NOMO-1 (cell line): ENCODE measurements around the gene FOXL2.

Source experiments
- DNase-seq, 2 experiments: peaks; one replicate each; lab custom pipeline; 2025; ENCODE audit not compliant: unreplicated experiment in 2 of 2; lab: John Stamatoyannopoulos, UW

FOXL2 gene

DNA sequence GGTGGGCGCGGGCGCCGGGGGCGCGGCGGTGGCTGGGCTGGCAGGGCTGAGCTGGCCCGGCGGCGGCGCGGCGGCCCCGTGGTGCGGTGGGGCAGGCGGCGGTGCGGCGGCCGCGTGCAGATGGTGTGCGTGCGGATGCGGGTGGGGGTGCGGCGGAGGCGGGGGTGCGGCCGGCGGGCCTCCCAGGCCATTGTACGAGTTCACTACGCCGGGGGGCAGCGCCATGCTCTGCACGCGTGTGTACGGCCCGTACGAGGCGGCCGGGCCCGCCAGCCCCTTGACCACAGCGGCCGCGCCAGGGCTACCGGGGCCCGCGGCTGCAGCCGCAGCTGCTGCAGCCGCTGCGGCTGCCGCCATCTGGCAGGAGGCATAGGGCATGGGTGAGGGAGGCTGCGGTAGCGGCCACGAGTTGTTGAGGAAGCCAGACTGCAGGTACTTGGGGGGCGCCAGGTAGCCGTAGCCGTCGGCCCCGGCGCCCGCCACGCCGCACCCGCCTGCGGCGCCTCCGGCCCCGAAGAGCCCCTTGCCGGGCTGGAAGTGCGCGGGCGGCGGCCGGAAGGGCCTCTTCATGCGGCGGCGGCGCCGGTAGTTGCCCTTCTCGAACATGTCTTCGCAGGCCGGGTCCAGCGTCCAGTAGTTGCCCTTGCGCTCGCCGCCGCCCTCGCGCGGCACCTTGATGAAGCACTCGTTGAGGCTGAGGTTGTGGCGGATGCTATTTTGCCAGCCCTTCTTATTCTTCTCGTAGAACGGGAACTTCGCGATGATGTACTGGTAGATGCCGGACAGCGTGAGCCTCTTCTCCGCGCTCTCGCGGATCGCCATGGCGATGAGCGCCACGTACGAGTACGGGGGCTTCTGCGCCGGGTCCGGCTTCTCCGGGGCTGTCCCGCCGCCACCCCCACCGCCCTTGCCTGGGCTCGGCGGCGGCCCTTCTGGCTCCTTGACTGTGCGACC is 951 bp downstream of the FOXL2 start:
- DNase-seq = peak; percentile 71 to 75

DNA sequence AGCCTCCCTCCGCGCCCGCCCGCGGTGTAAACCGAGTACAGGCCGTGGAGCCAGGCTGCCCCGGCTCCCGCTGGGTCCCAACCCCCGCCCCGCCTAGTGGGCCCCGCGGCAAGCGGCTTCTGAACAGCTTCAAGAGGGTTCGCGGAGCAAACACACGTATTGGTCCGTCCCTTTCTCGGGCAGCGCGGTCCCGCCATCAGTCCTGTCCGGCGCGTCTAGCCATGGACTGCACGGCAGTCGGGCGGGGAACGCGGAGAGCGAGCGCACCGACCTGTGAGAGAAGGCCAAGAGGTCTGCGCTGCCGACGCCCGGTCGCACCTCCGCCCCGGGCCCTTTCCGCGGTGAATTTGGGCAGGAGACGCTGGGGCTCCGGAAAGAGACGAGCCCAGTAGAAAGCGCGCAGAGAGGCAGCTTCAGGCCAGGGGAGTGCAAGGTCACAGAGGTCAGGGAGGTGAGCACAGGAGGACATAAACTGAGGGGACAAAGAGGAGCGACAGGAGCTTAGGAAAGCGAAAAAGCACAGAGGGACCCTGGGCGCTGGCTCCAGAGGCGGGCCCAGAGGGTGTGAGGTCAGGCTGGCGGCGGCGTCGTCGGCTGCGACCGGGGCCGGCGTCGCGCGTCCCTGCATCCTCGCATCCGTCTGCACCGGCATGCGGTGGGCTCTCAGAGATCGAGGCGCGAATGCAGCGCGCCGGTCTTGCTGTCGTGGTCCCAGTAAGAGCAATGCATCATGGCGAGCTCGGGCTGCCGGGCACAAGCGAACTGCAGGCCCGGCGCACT is 1.8 kb downstream of the FOXL2 start:
- peak in 1 of 2 experiments; percentile 12 for DNase-seq

DNA sequence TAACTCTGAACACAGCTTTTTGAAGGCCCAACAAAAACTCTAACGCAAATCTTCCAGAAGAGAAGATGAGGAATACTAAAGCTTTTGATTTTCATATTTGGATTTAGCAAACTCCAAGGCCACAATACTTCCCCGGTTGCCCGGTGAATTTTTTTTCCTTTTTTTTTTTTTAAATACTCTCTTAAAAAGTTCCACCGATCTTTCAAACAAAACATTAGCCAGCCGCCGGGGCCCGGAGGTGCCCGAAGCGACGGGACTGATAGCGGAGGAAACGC is 2.3 kb downstream of the FOXL2 start:
- no peak for DNase-seq

DNA sequence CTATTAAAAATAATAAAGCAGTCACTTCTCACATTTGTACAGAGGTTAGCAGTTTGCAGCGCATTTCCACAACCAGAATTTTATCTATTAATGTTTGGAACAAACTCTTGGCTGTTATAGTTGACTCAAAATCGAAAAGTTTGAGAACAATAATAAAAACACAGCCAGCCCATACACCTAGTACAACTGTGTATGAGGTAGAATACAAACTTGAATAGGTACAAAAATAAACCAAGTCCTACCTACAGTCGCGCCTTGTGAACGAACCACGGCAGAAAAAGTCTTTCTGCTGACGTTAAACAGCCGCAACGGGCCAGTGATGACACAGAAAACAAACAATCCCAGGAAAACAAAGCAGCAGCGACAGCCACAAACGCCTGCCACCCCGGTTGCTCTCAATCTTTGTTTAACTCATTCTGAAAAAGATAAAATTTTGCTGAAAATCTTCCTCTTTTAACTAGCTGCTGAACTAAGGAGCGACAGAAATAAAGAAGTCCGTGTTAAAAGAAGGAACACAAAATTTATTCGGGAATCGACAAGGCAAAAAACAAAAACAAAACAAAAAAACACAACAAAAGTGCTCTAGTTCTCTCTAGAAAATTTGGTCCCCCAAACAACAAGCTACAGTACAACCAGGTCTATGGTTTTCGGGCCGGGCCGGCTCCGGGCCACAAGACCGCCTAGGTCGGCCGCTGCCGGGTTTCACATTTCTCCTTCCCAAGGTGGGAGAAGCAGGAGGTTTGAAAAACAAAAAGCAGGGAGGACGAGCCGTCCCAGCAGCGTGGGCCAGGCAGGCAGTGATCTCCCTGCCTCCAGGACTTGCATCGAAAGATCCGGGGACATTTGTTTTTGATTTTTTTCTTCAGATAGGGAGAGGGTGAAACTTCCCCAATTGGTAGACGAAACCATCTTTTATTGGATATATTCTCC is 2.9 kb downstream of the FOXL2 start:
- DNase-seq = peak in 1 of 2 experiments; percentile 35

DNA sequence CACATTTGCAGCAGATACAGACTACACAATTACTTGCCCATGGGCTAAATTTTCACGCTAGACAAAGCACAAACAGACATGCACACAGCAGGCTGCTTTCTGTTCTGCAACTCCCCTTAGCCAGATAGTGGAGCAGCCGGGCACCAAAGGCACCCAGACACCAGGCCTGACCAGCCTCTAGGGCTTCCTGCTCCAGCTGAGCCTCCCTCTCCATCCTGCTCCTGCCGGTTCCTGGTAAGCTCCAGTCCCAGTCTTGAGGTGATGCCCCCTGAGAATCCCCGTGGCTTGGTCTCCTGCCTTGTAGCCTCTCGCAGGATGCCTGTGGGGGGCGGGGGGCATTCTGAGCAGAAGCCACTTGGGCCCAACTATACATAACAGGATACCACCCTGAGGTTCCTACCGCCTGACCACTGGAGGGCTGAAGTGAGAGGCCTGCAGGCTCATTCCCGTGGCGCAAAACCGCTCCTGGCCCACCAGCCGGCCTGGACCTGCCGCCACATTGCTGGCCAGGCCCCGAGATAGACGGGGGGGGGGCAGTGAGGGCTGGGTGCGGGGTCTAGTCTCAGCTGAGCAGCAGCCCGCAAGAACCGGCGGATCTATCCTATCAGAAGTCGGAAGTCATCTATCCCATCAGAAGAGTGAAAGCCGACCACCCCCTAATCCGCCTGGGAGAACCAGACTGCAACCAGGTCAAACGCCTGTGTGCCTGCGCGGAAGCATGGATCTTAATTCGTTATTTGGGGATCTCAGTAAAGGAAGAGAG is 3.9 kb downstream of the FOXL2 start:
- DNase-seq = no peak

DNA sequence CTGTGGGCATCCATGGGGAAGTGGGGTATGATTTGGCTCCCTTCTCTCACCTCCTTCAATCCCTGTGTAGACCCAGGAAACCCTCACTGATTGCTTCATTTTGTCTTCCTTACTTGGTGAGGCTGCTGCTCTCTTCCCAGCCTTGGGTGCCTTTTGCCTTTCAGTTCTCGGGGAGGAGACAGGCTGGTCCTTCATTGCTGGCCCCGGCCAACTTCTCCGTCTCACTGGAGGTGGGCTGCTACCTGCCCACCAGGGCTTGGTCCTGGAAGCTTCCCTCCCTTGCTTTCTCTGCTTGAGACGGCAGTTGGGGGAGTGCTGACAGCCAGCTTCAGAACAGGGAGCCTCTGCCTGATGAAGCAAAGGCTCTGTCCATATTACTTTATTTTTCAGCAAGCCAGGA is 4.7 kb downstream of the FOXL2 start:
- DNase-seq = no peak

DNA sequence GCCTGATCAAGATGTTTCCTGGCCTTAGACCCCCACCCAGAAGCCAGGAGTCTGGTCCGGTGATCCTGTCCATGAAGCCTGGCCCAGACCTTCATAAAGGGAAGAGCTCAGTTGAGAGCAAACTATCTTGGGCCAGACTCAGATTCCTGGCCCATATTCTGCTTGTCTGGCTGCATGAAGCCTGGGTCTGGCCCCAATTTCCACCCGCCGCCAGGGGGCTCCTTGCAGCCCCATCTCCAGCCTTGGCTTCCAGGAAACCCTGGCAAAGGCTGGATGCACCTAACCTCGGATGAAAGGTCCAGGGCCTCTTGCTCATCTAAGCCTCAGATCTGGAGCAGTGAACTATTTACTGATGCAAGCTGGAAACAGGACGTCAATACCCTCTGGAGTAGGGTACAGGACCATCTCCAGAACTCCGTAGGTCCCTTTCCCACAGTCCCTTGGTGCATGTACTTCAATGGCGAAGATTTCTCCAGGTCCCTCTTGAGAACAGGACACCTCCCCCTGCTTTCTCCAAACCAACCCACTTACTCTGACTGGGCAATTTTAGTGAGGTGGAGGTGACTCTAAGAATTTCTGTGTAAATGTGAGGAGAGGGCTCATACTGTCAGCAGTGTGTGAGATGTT is 5.6 kb downstream of the FOXL2 start:
- peak; percentile 22 to 27 for DNase-seq

DNA sequence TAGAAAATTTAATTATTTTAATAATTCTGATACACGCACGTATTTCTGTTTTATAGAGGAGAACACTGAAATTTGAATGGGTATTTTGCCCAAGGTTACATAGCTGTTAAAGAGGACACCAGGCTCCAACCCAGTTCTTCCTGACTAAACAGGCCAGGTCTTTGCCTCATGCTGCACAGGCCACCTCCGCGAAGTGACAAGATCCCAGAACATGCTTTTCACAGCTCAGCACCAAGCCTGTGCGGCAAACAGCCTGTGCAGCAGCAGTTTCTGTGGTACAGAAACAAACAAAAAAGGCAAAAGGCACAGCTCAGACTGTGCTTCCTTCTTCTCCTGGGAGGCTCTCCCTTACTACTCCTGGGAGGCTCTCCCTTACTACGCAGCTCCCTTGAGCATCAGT is 6.5 kb downstream of the FOXL2 start:
- DNase-seq = no peak

DNA sequence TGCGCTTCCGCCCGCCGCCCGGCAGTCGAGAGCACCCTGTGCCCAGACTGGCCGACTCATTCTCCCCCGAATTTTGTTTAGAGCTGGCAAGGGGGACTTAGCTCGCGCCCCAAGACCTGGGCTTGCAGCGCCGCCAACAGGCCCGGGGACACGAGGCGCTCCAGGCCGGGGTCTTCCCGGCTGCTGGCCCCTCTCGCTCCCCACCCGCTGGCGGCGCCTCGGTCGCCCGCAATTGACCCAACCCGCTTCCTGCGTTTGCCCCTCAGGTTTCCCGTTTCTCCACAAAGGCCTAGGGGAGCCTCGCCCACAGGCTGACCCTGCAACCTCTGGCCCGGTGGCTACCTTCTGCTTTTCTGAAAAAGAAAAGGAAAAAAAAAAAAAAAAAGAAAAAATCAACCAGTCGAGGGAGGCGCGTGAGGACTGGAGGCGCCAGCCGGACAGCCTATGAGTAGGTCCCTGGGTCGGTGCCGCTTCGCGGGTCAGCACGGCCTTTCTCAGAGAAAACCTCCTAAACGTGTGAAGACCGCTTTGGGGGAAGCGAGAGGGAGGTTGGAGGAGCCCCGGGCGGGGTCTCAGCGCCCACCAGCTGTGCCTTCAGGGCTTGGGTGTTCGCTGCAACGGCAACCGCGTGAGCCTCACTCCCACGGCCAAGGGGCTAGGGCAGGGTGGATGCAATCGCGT is 7.2 kb downstream of the FOXL2 start:
- peak in 1 of 2 experiments; percentile 16 for DNase-seq

DNA sequence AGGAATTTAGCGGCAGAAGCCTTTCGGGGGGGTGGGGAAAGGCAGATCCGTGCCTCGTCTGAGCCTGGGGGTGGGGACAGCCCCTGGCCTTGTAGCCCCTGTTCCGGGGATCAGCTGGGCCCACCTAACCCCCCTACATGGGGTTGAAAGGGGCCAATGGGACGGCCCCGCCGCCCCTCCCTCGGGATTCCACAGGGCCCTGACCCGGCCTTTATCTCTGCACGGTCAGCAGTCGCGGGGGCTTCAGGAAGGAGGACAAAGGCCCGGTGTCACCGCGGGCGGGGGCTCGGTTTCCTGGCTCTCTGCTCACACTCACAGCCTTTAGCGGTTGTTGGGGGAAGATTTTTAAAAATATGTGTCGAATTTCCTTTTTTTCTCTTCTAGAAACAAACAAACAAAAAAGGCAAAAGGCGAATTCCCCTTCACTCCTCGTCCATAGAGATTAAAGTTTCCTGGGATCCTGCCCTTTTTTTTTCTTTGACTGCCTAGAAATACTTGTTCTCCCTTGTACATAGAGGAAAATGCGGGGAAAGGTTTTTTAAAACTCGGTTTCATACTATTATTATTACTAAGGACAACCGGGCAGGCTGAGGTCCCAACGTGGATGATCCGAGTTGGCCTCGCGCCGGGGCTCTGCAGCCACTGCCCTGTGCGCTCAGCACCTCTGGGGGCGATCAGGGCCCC is 7.9 kb downstream of the FOXL2 start:
- no peak for DNase-seq

DNA sequence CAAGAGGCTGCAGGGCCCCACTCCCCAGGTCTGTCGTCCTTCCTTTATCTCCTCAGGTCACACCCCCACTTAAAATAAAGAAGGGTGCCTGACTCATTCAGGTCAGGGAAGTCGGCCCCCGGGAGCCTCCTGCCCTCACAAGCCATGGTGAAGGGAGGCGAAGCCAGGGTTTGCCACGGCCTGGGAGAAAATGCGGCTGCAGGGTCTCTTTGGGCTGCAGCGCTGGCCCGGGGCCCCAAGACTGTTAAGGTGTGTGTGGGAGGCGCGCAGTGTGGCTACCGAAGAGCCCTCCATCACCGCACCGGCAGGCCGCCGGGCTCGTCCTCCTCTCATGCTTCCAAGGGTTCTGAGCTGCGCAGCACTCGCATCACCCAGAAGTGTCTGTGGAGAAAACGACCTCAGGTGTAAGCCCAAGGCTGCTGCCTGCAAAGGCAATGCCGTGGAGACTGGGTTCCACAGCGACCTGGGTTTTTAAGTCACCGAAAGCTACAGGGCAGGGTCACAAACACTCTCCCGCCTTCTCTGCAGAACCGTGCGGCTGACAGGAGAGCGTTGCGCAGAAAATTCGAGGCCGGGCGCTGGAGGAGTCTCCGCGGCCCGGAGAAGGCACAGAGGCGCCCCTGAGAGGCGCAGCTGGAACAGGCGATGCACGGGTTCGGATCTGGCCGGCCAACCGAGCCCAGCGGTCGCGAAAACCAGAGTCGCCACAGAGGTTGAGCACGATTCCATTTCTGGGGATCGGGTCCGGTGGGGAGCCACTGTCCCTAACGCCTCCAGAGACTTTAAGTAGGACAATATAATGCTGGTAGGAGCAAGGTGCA is 8.7 kb downstream of the FOXL2 start:
- DNase-seq = no peak

DNA sequence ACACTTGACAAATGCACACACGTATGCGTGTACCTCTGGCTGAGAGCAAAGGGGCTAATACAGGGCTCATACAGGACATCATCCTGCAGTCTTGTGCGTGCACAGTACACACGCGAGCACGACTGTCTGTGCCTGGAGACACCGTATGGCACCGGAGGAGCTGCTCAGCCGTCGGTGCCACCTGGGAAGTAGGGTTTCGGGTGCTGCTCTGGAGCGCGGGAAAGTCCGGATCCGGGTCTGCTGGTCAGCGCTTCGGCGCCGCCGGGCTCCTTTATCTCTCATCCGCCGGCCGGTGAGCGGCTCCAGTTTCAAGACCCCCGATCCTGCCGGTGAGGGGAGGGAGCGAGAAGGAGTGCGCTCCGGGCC is 9.3 kb downstream of the FOXL2 start:
- DNase-seq = no peak

DNA sequence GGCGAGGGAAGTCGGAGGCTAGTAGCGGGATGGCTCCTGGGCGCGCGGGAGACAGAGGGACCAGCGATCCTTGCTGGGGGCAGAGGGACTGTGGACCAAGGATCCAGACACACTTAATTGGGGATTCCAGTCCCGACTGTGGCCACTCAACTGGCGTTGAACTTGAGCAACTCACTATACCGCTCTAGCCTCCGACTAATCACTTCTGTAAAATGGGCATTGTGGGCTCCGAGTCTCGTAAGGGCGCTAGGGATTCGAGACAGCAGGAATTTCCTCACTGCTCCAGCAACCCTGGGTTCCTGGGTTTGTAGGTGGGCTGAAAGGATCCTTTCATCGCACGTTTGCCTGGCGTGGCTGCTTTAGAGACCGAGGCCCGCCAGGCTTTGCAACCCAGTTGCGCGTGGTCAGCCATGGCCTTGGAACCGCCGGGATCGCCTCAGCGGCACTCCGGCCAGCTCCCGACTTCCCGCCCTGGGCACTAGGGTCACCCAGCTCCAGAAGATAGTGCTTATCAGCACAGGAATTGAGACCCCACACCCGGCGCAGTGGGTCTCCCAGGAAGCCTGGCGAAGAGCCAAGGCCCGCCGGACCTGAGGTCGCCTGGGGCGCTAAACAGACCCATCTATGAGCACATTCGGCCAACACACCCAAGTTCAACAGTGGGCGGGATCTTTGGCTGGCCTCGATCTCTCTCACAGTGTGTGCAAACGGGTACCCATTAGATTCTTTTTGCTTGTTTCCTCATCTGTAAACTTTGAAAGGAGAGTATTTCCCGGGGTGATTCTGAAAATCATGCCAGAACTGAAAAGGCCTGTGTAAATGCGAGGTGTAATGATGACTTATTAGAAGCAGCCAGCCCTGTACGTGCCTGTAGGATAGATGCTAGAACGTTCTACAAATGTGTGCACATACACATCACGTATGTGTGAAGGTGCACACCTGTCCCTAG is 9.9 kb downstream of the FOXL2 start:
- no peak for DNase-seq

DNA sequence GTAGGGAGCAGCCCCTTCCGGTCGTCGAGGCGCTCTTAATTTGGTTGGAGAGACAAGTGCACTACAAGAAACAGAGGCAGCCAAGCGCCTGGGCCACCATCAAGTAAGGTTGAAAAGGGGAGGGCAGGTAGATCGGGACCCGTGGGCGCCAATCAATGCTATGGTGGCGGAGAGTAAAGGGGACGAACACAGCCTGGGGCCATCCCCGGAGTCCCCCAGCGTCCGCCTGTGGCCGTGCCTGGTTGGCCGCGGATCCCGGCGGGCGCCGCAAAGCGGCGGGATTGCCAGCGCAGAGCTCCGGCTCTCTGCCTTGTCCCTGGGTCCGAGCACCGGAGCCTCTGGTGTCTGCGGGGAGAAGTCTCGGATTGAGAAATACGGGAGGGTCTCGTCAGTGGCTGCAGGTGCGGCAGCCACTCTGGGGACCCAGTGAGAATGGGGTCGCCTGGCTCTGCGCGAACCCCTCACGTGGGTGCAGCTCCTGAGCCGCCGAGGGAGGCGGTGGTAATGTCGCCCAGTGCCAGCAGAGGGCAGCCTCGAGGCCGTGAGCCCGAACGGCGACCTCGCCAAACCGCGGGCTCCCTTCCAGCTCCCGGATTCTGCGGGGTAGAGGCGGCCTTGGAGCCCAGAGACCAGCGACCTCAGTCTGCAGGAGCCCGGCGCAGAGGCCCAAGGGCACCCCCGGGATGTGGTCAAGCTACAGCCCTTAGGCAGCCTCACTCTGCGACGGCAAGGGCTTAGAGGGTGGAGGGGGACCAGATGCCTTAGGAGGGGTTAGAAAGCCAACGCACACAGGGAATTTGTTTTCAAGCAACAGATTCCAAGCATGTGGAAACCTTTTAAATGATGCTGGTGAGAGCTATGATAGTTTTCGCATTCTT is 10.8 kb downstream of the FOXL2 start:
- peak; percentile 51 to 65 for DNase-seq

DNA sequence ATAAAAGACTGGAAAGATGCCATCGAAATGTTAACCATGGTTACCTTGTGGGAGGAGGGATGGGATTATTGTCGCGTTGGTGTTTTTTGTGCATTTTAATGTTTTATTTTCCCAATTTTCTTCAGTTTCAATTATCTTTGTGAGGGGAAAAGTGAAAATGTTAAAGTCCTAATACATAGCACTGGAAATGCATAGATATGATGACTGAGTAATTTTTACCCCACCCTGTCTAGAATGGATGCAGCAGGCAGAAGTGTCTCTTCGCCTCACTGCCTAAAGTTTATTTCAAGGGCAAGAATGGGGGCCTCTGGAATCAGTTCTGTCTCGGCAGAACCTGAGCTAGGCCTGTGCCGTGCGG is 11.5 kb downstream of the FOXL2 start:
- no peak for DNase-seq
